Esophagus squamous epithelium (tissue), 4 donors: ENCODE results near the gene TPCN2.

Experiments
- POLR2A ChIP-seq, 4 donors: fragments of 450-650 bp; IDR thresholded peaks; one replicate each; pipeline ENCODE4 v1.6.1; 2017; ENCODE audit warnings: antibody characterized with exemption in 4 of 4, mild to moderate bottlenecking in 4 of 4, moderate library complexity in 3 of 4
- TF ChIP-seq, protein P1 (sequence below), 6 experiments: fragments of 450-650 bp in 4 of 6; fragments of 200-600 bp in 2 of 6; sonication (generic) in 2 of 6; IDR thresholded peaks; one replicate each; pipeline ENCODE4 v1.5.1; 2016 to 2019; ENCODE audit warnings: antibody characterized with exemption in 6 of 6, mild to moderate bottlenecking in 4 of 6, moderate library complexity in 4 of 6

DNA sequence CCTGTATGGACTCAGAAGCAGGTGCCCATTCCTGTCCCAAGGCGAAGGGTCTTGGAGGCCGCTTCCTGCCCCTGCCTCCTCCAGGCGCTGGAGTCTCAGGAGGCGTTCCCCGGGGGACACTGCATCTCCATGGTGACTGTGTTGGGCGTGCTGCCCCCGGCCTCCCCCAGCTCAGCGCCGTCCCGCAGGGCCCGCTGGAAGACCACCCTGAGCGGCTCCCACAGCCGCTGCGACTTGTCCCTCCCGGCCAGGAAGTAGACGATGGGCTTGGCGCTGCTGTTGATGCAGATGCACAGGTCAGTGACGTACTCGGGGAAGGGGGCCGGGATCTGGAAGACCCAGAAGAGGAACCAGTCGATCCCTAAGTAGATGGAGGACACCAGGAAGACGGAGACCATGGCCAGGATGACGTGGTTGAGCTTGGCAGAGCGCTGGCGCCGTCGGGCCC is 43.5 kb upstream of the TPCN2 start:
- TF ChIP-seq, protein P1, sequence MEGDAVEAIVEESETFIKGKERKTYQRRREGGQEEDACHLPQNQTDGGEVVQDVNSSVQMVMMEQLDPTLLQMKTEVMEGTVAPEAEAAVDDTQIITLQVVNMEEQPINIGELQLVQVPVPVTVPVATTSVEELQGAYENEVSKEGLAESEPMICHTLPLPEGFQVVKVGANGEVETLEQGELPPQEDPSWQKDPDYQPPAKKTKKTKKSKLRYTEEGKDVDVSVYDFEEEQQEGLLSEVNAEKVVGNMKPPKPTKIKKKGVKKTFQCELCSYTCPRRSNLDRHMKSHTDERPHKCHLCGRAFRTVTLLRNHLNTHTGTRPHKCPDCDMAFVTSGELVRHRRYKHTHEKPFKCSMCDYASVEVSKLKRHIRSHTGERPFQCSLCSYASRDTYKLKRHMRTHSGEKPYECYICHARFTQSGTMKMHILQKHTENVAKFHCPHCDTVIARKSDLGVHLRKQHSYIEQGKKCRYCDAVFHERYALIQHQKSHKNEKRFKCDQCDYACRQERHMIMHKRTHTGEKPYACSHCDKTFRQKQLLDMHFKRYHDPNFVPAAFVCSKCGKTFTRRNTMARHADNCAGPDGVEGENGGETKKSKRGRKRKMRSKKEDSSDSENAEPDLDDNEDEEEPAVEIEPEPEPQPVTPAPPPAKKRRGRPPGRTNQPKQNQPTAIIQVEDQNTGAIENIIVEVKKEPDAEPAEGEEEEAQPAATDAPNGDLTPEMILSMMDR (IDR thresholded peaks at IDR 0.05) = no peak
- TF ChIP-seq POLR2A (IDR thresholded peaks at IDR 0.05) = no peak
